Activated B cell treated with CpG ODN at 0.5 μM for 24 hours (primary cell): Measurements from ENCODE around the gene IFIT1B. TPM values are rescaled to one million over a fixed set of nuclear protein-coding genes. Genes with fewer than 3 reads are reported as not detected.
"Not testable (repeated sequence)": the region's sequence is repeated elsewhere in the genome, so short reads cannot be mapped to it uniquely, and the experiment has no call there.

Source experiments
- ATAC-seq: fragments of 200-7000 bp; cut with Tn5 transposase; one replicate; pipeline ENCODE4 v1.10.0; 2021; ENCODE audit warnings: low read depth, mild to moderate bottlenecking, moderate library complexity
- CTCF ChIA-PET: fragments of 350-600 bp; sonication (Branson Sonifier 250); formaldehyde crosslinking; loops from one replicate; lab custom pipeline; 2021; ENCODE audit warnings: antibody characterized with exemption; lab: Charles Lee
- POLR2A ChIA-PET: fragments of 350-600 bp; sonication (Branson Sonifier 250); formaldehyde crosslinking; loops from one replicate; lab custom pipeline; 2021; ENCODE audit warnings: antibody characterized with exemption; lab: Charles Lee
- DNase-seq: peaks from one replicate; pipeline ENCODE4 v3.0.0; 2022
- H3K27ac Mint-ChIP-seq: one replicate; pipeline ENCODE4 v1.8.0; 2020; ENCODE audit warnings: mixed read lengths
- H3K27me3 Mint-ChIP-seq: one replicate; pipeline ENCODE4 v1.8.0; 2021; ENCODE audit warnings: mixed read lengths
- H3K36me3 Mint-ChIP-seq: one replicate; pipeline ENCODE4 v1.8.0; 2021; ENCODE audit warnings: low read depth, mixed read lengths
- H3K4me1 Mint-ChIP-seq: one replicate; pipeline ENCODE4 v1.8.0; 2021; ENCODE audit warnings: mixed read lengths
- H3K4me3 Mint-ChIP-seq: one replicate; pipeline ENCODE4 v1.8.0; 2020; ENCODE audit warnings: mild to moderate bottlenecking, mixed read lengths
- H3K9me3 Mint-ChIP-seq: one replicate; pipeline ENCODE4 v1.8.0; 2020; ENCODE audit warnings: mixed read lengths
- CTCF ChIP-seq: fragments of 200-600 bp; IDR thresholded peaks from one replicate; pipeline ENCODE4 v1.8.0; 2022; ENCODE audit warnings: antibody characterized with exemption, mild to moderate bottlenecking
- intact Hi-C: fragments of 100-400 bp; cut with micrococcal nuclease; formaldehyde crosslinking; loops from one replicate; pipeline ENCODE4 v1.15.1; 2024
- total RNA-seq: library from RNA; stranded (reverse); gene quantifications from 2 replicates; pipeline ENCODE4 v1.2.3, GENCODE V29; 2022

Gene IFIT1B
- total RNA-seq, 1 donor from 2014 or later: not detected

GRCh38 chr10:89389254-89389653 is 11.4 kb downstream of the IFIT1B start:
- ATAC-seq: no peak
- POLR2A ChIA-PET: no interaction called here
- Mint-ChIP-seq H3K4me1 (peaks cover 32% of the 10 kb centered on the region), H3K27me3 (no peaks in the 10 kb centered on the region), H3K27ac (no peak overlapping the region), H3K9me3 (no peaks in the 10 kb centered on the region), H3K4me3 (no peak overlapping the region), H3K36me3 (no peaks in the 10 kb centered on the region)
- no peak for TF ChIP-seq CTCF
- CTCF ChIA-PET: interaction anchor here (0.7 to 1.7 kb wide), 2 partner anchors 94 to 131 kb away, joined by 3 to 5 read pairs; no protein-coding TSS in a partner anchor
- intact Hi-C loops: no loop called here
- DNase-seq: no peak

GRCh38 chr10:89390476-89391225 is 12.8 kb downstream of the IFIT1B start:
- no peak for TF ChIP-seq CTCF
- H3K4me1 Mint-ChIP-seq: peaks cover 18% of the 10 kb centered on the region
- no peak overlapping the region for H3K4me3 Mint-ChIP-seq
- no peak for DNase-seq
- ATAC-seq: no peak
- H3K9me3 Mint-ChIP-seq: no peaks in the 10 kb centered on the region
- intact Hi-C loops: no loop called here
- CTCF ChIA-PET: no interaction called here
- POLR2A ChIA-PET: no interaction called here
- H3K36me3 Mint-ChIP-seq: no peaks in the 10 kb centered on the region
- H3K27me3 Mint-ChIP-seq: no peaks in the 10 kb centered on the region
- no peak overlapping the region for H3K27ac Mint-ChIP-seq

- H3K4me3 Mint-ChIP-seq, H3K9me3 Mint-ChIP-seq, ATAC-seq, CTCF ChIA-PET, H3K27ac Mint-ChIP-seq, H3K36me3 Mint-ChIP-seq, POLR2A ChIA-PET, DNase-seq, intact Hi-C loops, H3K27me3 Mint-ChIP-seq: not testable (repeated sequence)
- H3K4me1 Mint-ChIP-seq: peaks cover 18% of the 10 kb centered on the region
Measured at GRCh38 chr10:89391226-89391576, 13.3 kb downstream of the IFIT1B start.

GRCh38 chr10:89391907-89392756 is 14.3 kb downstream of the IFIT1B start, which contains the start of gene IFIT1:
TSS of gene IFIT1 (plus strand) at chr10:89392623. CDS start at chr10:89392713, 90 bp downstream.
- H3K9me3 Mint-ChIP-seq: no peaks in the 10 kb centered on the region
- H3K27ac Mint-ChIP-seq: peak within 1 kb of the TSS; percentile 85
- intact Hi-C loops: loop anchor here (1.0 kb wide), 2 partner anchors 22 to 91 kb away; partner anchors contain the start of gene IFIT5
- POLR2A ChIA-PET: interaction anchor here (0.6 to 2.3 kb wide), 7 partner anchors 20 to 485 kb away, joined by 3 to 14 read pairs (median 5); partner anchors contain the start of genes IFIT2, IFIT5 and LIPA
- CTCF ChIA-PET: no interaction called here
- peaks cover 18% of the 10 kb centered on the region for H3K4me1 Mint-ChIP-seq
- TF ChIP-seq CTCF: no peak
- ATAC-seq: peak; percentile 84
- no peaks in the 10 kb centered on the region for H3K36me3 Mint-ChIP-seq
- peak within 1 kb of the TSS; percentile 87 for H3K4me3 Mint-ChIP-seq
- no peaks in the 10 kb centered on the region for H3K27me3 Mint-ChIP-seq
- DNase-seq: no peak

GRCh38 chr10:89392974-89393373 is 15.1 kb downstream of the IFIT1B start:
- ChIA-PET CTCF (interaction anchor here (1.1 kb wide), 1 partner anchor 26 kb away, joined by 3 read pairs; no protein-coding TSS in a partner anchor), POLR2A (interaction anchor here (0.6 to 2.3 kb wide), 5 partner anchors 21 to 486 kb away, joined by 3 to 14 read pairs (median 5); partner anchors contain the start of genes IFIT5 and LIPA)
- Mint-ChIP-seq H3K9me3 (no peaks in the 10 kb centered on the region), H3K36me3 (no peaks in the 10 kb centered on the region), H3K4me1 (peaks cover 18% of the 10 kb centered on the region), H3K27ac (peak overlapping the region; percentile 85), H3K27me3 (no peaks in the 10 kb centered on the region), H3K4me3 (peak overlapping the region; percentile 87)
- intact Hi-C loops: loop anchor here (1.0 kb wide), 2 partner anchors 21 to 92 kb away; partner anchors contain the start of gene IFIT5
- DNase-seq: no peak
- no peak for ATAC-seq
- TF ChIP-seq CTCF: no peak
